ENCODE measurements around the gene ODAD3. TPM values are rescaled to one million over a fixed set of nuclear protein-coding genes. Genes with fewer than 3 reads are reported as not detected.

Gene ODAD3
- total and polyA plus RNA-seq, 2 of the 13 experiments (the other 11 are each of a cell fraction or from before 2014, with no cell fraction given), result 0.04 to 0.08 TPM

GRCh38 chr19:11374433-11375142 lies 60.3 kb downstream of the ODAD3 start, which contains the start of gene SWSAP1 (continued):
- TF ChIP-seq HMGXB4 (CRISPR knock-in tag; IDR thresholded peaks at IDR 0.05; ENCODE audit: borderline replicate concordance in 1 of 2, low read depth in 1 of 2) (peak; percentile 22 to 32; a peak in 1 of 4 replicates), ZNF414 (CRISPR knock-in tag; IDR thresholded peaks at IDR 0.05) (no peak), ZNF546 (CRISPR knock-in tag; conservative IDR thresholded peaks at IDR 0.05) (peak; percentile 90; the same call in 1 of the 2 replicates), ZNF691 (CRISPR knock-in tag; IDR thresholded peaks at IDR 0.05; ENCODE audit: borderline replicate concordance, low read depth) (0 out of 2 replicates have a peak, but pooled peaks have one; percentile 51), PHF21A (CRISPR knock-in tag; IDR thresholded peaks at IDR 0.05) (peak; percentile 56; the same call in 1 of the 2 replicates), ZNF501 (CRISPR knock-in tag; IDR thresholded peaks at IDR 0.05) (peak; percentile 92), TFAP4 (IDR thresholded peaks at IDR 0.05; ENCODE audit: borderline replicate concordance, low read depth) (no peak; the same call in 1 of the 2 replicates), GATA4 (IDR thresholded peaks at IDR 0.05; ENCODE audit: borderline replicate concordance, low read depth) (no peak), ZIK1 (CRISPR knock-in tag; IDR thresholded peaks at IDR 0.05; ENCODE audit: borderline replicate concordance, low read depth) (0 out of 2 replicates have a peak, but pooled peaks have one; percentile 41), ZNF550 (CRISPR knock-in tag; IDR thresholded peaks at IDR 0.05; ENCODE audit: borderline replicate concordance) (peak; percentile 91; the same call in 1 of the 2 replicates), IRX3 (CRISPR knock-in tag; IDR thresholded peaks at IDR 0.05; ENCODE audit: borderline replicate concordance, low read depth) (0 out of 2 replicates have a peak, but pooled peaks have one; percentile 34), RXRA (CRISPR knock-in tag; IDR thresholded peaks at IDR 0.05) (peak; percentile 80; the same call in 1 of the 2 replicates), SMARCC2 (IDR thresholded peaks at IDR 0.05) (no peak), ARHGAP35 (CRISPR knock-in tag; IDR thresholded peaks at IDR 0.05; ENCODE audit: borderline replicate concordance) (no peak), SOX5 (CRISPR knock-in tag; IDR thresholded peaks at IDR 0.05; ENCODE audit: borderline replicate concordance) (peak; percentile 57), SOX13 (IDR thresholded peaks at IDR 0.05) (no peak), SOX13 (CRISPR knock-in tag; conservative IDR thresholded peaks at IDR 0.05 in 1 of 2, IDR thresholded peaks at IDR 0.05 in 1 of 2) (no peak), FUBP1 (CRISPR knock-in tag; IDR thresholded peaks at IDR 0.05; ENCODE audit: borderline replicate concordance) (peak; percentile 87; the same call in 1 of the 2 replicates), MLLT10 (CRISPR knock-in tag; IDR thresholded peaks at IDR 0.05) (no peak), RARG (CRISPR knock-in tag; IDR thresholded peaks at IDR 0.05; ENCODE audit: low read depth) (no peak), FOXO1 (CRISPR knock-in tag; IDR thresholded peaks at IDR 0.05) (peak; percentile 40; the same call in 1 of the 2 replicates), GPN1 (CRISPR knock-in tag; IDR thresholded peaks at IDR 0.05; ENCODE audit: borderline replicate concordance) (0 out of 2 replicates have a peak, but pooled peaks have one; percentile 75), YEATS2 (CRISPR knock-in tag; IDR thresholded peaks at IDR 0.05; ENCODE audit: borderline replicate concordance) (peak; percentile 77)
